Stimulated activated naive CD8-positive, alpha-beta T cell treated with anti-CD3 and anti-CD28 coated beads, Interleukin-15, Interleukin-2, amounts not matched to agents 100 ng/mL and 50 ng/mL, for 24 hours (primary cell): ENCODE measurements around the gene RANBP9.

Experiments used
- H3K27ac Mint-ChIP-seq: one replicate; pipeline ENCODE4 v1.8.0; 2021; ENCODE audit warnings: mild to moderate bottlenecking, mixed read lengths
- H3K27me3 Mint-ChIP-seq: one replicate; pipeline ENCODE4 v1.8.0; 2021; ENCODE audit warnings: mixed read lengths
- H3K36me3 Mint-ChIP-seq: one replicate; pipeline ENCODE4 v1.8.0; 2021; ENCODE audit warnings: low read depth, mixed read lengths
- H3K4me1 Mint-ChIP-seq: one replicate; pipeline ENCODE4 v1.8.0; 2021; ENCODE audit warnings: low read depth, mixed read lengths
- H3K4me3 Mint-ChIP-seq: one replicate; pipeline ENCODE4 v1.8.0; 2021; ENCODE audit warnings: mild to moderate bottlenecking, mixed read lengths
- H3K9me3 Mint-ChIP-seq: one replicate; pipeline ENCODE4 v1.8.0; 2021; ENCODE audit warnings: mixed read lengths

RANBP9 gene

DNA sequence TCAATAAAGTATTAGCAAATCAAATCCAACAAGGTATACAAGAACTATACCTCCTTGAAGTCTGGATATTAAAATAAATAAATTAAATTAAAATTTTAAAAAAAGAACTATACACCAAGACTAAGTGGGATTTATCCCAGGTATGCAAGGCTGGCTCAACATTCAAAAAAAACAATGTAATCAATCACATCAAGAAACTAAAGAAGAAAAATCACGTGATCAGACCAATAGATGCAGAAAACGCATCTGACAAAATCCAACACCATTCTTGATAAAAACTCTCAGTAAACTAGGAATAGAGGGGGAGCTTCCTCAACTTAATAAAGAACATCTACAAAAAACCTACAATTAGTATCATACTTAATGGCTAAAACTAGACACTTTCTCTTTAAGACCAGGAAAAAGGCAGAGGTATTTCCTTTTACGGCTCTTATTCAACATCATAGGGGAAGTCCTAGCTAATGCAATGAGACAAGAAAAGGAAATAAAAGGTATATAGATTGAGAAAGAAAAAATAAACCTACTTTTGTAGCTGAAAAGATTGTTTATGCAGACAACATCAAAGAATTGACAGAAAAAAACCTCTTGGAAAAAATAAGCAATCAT lies 35.0 kb downstream of the RANBP9 start:
- Mint-ChIP-seq H3K9me3 (peaks cover 11% of the 10 kb centered on the region), H3K27me3 (no peaks in the 10 kb centered on the region), H3K4me1 (peaks cover 79% of the 10 kb centered on the region), H3K36me3 (peaks cover 43% of the 10 kb centered on the region), H3K27ac (no peak overlapping the region), H3K4me3 (no peak overlapping the region)

DNA sequence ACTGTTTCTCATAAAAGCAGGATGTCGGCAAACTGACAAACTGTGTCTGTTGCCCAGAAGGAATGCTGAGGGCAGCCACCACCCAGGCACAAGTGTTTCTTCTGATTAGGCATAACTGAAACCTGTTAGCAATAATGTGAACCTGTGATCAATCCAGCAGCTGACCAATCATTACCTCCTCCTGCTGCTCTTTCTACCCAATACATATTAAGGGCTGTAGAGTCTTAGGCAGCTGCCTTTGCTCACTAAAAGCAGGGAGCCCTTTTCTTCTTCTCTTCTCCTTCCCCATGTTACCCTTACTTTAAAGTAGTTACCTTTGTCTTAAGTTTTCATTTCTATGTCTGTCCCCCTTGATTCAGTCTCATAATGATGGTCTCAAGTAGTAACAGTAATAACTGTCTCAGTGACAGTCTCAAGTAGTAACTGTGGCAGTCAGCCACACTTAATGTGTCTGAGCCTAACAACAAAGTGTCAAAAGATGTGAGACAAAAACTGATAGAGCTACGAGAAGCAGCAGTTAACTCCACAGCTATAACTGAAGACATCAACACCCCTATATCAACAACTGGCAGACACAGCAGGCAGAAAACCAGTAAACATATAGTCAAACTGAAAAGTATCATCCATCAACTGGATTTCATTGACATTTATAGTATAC lies 37.0 kb downstream of the RANBP9 start:
- Mint-ChIP-seq H3K27me3 (no peaks in the 10 kb centered on the region), H3K27ac (peak overlapping the region; percentile 29), H3K4me1 (peaks cover 74% of the 10 kb centered on the region), H3K9me3 (peaks cover 11% of the 10 kb centered on the region), H3K4me3 (no peak overlapping the region), H3K36me3 (peaks cover 33% of the 10 kb centered on the region)

DNA sequence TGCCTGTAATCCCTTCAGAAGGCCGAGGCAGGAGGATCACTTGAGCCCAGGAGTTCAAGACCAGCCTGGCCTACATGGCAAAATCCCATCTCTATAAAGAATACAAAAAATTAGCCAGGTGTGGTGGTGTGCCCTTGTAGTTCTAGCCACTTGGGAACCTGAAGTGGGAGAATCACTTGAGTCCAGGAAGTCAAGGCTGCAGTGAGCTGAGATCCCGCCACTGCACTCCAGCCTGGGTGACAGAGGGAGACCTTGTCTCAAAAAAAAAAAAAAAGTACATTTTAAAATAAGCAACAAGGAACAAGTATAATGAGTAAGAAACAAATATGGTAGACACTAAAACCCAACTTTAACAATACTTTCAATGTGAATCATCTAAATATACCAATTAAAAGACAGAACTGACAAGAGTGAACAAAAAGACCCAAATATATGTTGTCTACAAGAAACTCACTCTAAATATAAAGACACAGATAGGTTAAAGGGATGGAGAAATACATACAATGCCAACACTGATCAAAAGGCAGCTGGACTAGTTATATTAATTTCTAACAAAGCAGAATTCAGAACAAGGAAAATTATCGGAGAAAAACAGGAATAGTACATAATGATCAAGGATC lies 37.7 kb downstream of the RANBP9 start:
- Mint-ChIP-seq H3K36me3 (peaks cover 35% of the 10 kb centered on the region), H3K9me3 (peaks cover 11% of the 10 kb centered on the region), H3K4me1 (peaks cover 78% of the 10 kb centered on the region), H3K27me3 (no peaks in the 10 kb centered on the region), H3K27ac (peak overlapping the region; percentile 63), H3K4me3 (no peak overlapping the region)

DNA sequence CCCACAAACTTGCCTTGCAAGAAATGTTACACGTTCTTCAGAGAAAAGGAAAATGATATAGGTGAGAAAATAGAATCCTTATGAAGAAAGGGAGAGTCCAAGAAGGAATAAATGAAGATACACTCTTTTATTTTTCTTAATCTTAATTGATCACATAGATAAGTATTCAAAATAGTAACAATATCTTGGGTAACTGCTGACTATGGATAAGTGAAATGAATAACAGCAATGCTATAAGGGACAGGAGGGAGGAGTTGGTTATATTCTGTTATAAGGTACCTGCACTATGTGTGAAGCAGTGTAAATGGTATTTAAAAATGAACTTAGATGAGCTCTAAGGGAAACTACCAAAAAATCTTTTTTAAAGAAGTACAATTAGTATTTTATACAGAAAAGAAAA lies 38.3 kb downstream of the RANBP9 start:
- peaks cover 79% of the 10 kb centered on the region for H3K4me1 Mint-ChIP-seq
- H3K27me3 Mint-ChIP-seq, result no peaks in the 10 kb centered on the region

DNA sequence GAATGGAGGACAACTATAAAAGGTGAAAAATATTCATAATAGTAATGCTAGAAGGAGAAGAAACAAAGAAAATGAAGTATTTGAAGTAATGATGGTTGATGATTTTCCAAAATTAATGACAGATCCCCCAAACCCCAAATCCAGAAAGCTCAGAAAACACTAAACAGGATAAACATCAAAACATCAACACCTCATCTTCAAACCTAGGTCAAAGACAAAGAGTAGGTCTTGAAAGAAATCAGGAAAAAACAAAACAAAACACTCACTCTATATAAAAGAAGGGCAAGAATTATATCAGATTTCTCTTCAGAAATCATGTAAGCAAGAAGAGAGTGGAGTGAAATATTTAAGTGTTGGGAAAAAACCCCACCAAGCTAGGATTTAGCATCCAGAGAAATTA lies 38.7 kb downstream of the RANBP9 start:
- no peak overlapping the region for H3K27ac Mint-ChIP-seq

More for the DNA sequence above, 38.3 kb downstream of the RANBP9 start:
- H3K27ac Mint-ChIP-seq, result peak overlapping the region; percentile 5
- H3K9me3 Mint-ChIP-seq, result peaks cover 11% of the 10 kb centered on the region
- H3K36me3 Mint-ChIP-seq, result peaks cover 33% of the 10 kb centered on the region
- no peak overlapping the region for H3K4me3 Mint-ChIP-seq

DNA sequence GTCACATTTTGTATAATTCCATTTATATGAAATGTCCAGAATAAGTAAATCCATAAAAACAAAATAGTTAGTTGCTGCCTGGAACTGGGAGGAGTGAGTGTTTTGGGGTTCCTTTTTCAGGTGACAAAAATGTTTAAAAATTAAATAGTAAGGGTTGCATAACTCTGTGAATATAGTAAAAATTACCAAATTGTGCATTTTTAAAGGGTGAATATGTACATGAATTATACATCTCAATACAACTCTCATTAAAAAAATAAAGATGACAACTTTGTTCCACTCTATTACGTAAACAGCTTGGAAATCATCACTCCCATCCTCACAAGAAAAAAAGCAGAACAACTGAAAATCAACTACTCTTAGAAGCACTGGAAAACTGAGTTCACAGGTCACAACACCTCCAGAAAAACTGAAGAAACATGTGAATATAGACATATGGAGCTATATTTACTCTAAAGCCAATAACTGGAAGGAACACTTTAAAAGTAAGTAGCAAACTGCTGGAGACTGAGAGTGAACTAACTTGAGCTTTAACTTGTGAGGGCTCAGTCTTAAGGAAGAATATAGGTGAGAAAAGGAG lies 40.0 kb downstream of the RANBP9 start:
- H3K9me3 Mint-ChIP-seq, result peaks cover 8% of the 10 kb centered on the region
- peak overlapping the region; percentile 34 for H3K27ac Mint-ChIP-seq
- no peak overlapping the region for H3K4me3 Mint-ChIP-seq
- H3K36me3 Mint-ChIP-seq, result peaks cover 27% of the 10 kb centered on the region
- H3K27me3 Mint-ChIP-seq, result no peaks in the 10 kb centered on the region
- peaks cover 90% of the 10 kb centered on the region for H3K4me1 Mint-ChIP-seq

More for the DNA sequence above, 38.7 kb downstream of the RANBP9 start:
- Mint-ChIP-seq H3K36me3 (peaks cover 32% of the 10 kb centered on the region), H3K4me3 (no peak overlapping the region), H3K27me3 (no peaks in the 10 kb centered on the region), H3K4me1 (peaks cover 83% of the 10 kb centered on the region), H3K9me3 (peaks cover 11% of the 10 kb centered on the region)

DNA sequence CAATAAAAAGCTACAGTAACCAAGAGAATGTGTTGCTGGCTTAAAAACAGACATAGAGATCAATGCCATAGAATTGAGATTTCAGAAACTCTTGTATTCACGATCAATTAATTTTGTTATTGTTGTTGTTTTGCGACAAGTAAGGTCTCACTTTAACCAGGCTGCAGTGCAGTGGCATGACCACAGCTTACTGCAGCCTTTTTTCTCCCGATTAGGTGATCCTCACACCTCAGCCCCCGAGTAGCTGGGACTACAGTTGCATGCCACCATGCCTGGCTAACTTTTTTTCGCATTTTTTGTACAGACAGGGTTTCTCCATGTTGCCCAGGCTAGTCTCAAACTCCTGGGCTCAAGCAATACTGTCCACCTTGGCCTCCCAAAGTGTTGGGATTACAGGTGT lies 42.2 kb downstream of the RANBP9 start:
- Mint-ChIP-seq H3K9me3 (no peaks in the 10 kb centered on the region), H3K4me1 (peaks cover 95% of the 10 kb centered on the region), H3K36me3 (peaks cover 18% of the 10 kb centered on the region), H3K4me3 (no peak overlapping the region), H3K27me3 (no peaks in the 10 kb centered on the region), H3K27ac (no peak overlapping the region)

DNA sequence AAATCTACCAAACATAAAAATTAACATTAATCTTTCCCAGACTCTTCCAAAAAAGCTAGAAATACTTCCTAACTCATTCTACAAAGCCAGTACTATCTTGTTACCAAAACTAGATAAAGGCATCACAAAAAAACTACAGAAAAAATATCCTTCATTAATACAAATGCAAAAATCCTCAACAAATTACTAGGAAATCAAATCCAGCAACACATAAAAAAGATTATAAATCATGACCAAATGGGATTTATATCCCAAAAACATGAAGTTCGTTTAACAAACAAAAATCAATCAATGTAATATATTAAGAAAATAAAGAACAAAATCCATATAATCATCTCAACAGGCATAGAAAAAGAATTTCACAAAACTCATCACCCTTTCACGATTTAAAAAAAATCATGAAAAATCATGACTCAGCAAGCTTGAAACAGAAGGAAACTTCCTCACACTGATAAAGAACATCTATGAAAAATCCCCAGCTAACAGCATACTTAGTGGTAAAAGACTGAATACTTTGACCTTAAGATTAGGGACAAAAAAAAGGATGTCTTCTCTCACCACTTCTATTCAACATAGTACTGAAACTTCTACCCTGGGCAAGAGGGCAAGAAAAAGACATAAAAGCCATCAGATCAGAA lies 43.2 kb downstream of the RANBP9 start:
- H3K9me3 Mint-ChIP-seq, result no peaks in the 10 kb centered on the region
- peak overlapping the region; percentile 79 for H3K27ac Mint-ChIP-seq
- peaks cover 18% of the 10 kb centered on the region for H3K36me3 Mint-ChIP-seq
- H3K4me3 Mint-ChIP-seq, result peak overlapping the region; percentile 44
- no peaks in the 10 kb centered on the region for H3K27me3 Mint-ChIP-seq
- peaks cover 94% of the 10 kb centered on the region for H3K4me1 Mint-ChIP-seq

DNA sequence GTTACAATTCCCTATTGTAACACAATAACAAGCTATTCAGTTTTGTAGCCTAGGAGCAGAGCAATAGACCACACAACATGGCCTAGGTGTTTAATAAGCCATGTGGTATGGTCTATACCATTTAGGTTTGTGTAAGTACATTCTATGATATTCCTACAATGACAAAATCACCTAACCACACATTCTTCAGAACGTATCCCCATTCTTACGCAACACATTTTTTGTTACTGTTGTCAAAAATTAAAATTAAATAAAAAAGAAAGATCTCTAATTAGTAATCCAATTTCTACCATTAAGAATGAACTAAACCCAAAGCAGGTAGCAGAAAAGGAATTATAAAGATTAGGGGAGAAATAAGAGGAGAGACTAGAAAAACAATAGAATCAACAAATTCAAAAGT lies 44.0 kb downstream of the RANBP9 start:
- Mint-ChIP-seq H3K27ac (peak overlapping the region; percentile 79), H3K36me3 (peaks cover 18% of the 10 kb centered on the region), H3K4me1 (peaks cover 94% of the 10 kb centered on the region), H3K27me3 (no peaks in the 10 kb centered on the region), H3K4me3 (no peak overlapping the region), H3K9me3 (no peaks in the 10 kb centered on the region)

DNA sequence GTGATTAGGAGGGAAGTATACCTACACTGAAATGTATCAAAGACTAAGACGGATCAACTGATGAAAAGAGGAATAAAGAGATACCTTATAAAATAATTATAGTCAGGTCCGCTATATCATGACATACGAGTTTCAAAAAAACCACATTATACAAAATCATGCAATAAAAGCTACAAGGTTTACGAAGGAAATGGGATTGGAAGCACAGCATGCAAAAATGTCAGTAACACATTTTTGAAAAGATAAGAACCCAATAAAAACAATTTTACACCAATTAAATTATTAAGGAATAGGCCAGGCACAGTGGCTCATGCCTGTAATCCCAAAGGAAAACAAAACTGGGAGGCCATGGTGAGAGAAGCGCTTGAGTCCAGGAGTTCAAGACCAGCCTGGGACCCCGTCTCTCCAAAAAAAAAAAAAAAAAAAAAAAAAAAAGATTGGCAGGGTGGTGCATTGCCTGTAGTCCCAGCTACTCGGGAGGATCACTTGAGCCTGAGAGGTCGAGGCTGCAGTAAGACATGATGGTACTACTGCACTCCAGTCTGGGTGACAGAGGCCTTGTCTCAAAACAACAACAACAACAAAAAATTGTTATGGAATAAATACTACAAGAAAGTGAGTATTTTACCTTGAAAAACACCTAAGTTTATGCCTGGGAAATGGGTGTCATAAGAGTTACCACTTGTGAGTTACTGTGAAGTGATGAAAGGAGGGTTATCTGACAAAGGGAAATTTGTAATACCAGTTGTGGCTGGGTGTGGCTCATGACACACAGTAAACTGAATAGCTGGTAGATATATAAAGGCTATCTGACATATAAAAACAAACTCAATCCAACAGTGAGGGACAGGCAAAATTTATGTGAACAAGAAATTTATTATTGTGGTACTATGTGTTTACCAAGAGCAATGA lies 45.2 kb downstream of the RANBP9 start:
- Mint-ChIP-seq H3K4me1 (peaks cover 94% of the 10 kb centered on the region), H3K27ac (peak overlapping the region; percentile 56), H3K27me3 (no peaks in the 10 kb centered on the region), H3K4me3 (peak overlapping the region; percentile 14), H3K36me3 (peaks cover 18% of the 10 kb centered on the region), H3K9me3 (no peaks in the 10 kb centered on the region)

DNA sequence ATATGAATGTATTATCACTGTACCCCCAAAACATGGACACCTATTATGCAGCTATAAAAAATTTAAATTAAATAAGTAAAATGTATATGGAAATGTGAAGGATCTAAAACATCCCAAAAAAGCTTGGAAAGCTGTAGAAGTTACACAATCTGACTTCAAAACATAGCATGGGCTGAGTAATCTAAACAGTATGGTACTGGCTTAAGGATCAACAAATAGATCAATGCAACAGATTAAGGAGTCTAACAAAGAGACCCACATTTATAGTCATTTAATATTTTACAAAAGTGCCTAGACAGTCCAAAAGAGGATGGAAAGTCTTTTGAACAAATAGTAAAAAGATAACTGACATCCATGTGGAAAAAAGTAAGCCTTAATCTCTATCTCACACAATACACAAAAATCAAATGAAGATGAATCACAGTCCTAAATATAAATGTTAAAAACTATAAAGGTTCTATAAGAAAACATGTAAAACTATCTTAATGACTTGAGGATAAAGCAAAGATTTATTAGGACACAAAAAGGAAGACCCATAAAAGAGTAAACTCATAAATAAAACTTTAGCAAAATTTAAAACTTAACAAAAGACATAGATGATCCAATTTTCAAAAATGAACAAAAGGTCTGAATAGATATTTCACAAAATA lies 46.8 kb downstream of the RANBP9 start:
- Mint-ChIP-seq H3K27ac (peak overlapping the region; percentile 34), H3K4me1 (peaks cover 96% of the 10 kb centered on the region), H3K4me3 (no peak overlapping the region), H3K9me3 (no peaks in the 10 kb centered on the region), H3K36me3 (peaks cover 13% of the 10 kb centered on the region), H3K27me3 (no peaks in the 10 kb centered on the region)

DNA sequence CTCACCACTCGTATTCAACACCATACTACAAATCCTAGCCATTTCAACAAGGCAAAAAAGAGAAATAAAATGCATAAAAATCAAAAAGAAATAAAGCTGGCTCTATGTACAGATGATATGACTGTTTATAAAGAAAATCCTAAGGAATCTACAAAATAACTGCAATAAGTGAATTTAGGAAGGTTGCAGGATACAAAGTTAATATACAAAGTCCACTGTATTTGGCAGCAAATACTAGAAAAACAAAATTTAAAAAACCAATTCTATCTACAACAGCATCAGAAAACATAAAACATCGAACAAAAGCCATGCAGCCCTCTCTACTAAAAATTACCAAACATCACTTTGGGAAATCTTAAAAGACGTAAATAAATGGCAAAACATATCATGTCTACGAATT lies 47.6 kb downstream of the RANBP9 start:
- H3K9me3 Mint-ChIP-seq, result no peaks in the 10 kb centered on the region
- no peak overlapping the region for H3K4me3 Mint-ChIP-seq
- H3K36me3 Mint-ChIP-seq, result peaks cover 7% of the 10 kb centered on the region
- H3K27me3 Mint-ChIP-seq, result no peaks in the 10 kb centered on the region
- H3K27ac Mint-ChIP-seq, result no peak overlapping the region
- peaks cover 88% of the 10 kb centered on the region for H3K4me1 Mint-ChIP-seq

DNA sequence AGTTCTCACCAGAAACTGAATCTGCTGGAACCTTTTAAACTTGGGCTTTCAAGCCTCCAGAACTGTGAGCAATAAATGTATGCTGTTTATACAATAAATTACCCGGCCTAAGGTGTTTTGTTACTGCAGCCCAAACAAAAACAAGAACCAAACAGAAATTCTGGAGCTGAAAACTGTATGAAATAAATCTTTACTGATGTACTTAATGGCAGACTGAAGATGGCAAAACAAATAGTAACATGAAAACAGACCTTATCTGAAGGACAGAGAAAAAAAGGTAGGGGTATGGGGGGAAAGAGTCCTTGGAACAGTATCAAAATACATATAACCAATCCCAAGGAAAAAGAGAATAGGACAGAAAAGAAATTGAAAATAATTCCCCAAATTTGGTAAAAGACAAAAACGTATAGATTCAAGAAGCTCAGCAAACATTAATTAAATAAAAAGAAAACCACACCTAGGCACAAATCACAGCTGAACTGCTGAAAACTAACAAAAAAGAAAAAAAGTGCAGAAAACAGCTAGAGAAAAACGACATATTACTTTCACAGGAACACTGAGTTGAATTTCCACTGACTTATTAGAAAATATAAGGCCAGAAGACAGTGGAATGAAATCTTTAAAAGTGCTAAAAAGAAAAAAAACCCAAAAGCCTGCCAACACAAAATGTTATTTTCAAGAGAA lies 48.8 kb downstream of the RANBP9 start:
- peaks cover 81% of the 10 kb centered on the region for H3K4me1 Mint-ChIP-seq
- H3K36me3 Mint-ChIP-seq, result peaks cover 4% of the 10 kb centered on the region
- H3K27me3 Mint-ChIP-seq, result no peaks in the 10 kb centered on the region
- peak overlapping the region; percentile 34 for H3K27ac Mint-ChIP-seq
- H3K4me3 Mint-ChIP-seq, result no peak overlapping the region
- H3K9me3 Mint-ChIP-seq, result no peaks in the 10 kb centered on the region
